GM19463 (cell line): ENCODE data around the gene SH3BP2.

Experiments used
- ATAC-seq: cut with Tn5 transposase; IDR thresholded peaks from one replicate; pipeline ENCODE4 v1.9.1; 2021; ENCODE audit warnings: mild to moderate bottlenecking, moderate library complexity; ENCODE audit not compliant: unreplicated experiment

Gene SH3BP2

GRCh38 chr4:2792711-2793585, at the start of gene SH3BP2:
TSS of gene SH3BP2 (plus strand) at chr4:2793085. CDS start at chr4:2820618, 27,533 bp downstream.
- peak; percentile 69 for ATAC-seq

GRCh38 chr4:2743518-2744445, 49.1 kb upstream of the SH3BP2 start:
- no peak for ATAC-seq

- ATAC-seq, result no peak
Measured at GRCh38 chr4:2744576-2745270, 48.2 kb upstream of the SH3BP2 start.

GRCh38 chr4:2745516-2745915, 47.4 kb upstream of the SH3BP2 start:
- ATAC-seq, result no peak

GRCh38 chr4:2745981-2746806, 46.7 kb upstream of the SH3BP2 start:
- ATAC-seq, result peak; percentile 95

DNA sequence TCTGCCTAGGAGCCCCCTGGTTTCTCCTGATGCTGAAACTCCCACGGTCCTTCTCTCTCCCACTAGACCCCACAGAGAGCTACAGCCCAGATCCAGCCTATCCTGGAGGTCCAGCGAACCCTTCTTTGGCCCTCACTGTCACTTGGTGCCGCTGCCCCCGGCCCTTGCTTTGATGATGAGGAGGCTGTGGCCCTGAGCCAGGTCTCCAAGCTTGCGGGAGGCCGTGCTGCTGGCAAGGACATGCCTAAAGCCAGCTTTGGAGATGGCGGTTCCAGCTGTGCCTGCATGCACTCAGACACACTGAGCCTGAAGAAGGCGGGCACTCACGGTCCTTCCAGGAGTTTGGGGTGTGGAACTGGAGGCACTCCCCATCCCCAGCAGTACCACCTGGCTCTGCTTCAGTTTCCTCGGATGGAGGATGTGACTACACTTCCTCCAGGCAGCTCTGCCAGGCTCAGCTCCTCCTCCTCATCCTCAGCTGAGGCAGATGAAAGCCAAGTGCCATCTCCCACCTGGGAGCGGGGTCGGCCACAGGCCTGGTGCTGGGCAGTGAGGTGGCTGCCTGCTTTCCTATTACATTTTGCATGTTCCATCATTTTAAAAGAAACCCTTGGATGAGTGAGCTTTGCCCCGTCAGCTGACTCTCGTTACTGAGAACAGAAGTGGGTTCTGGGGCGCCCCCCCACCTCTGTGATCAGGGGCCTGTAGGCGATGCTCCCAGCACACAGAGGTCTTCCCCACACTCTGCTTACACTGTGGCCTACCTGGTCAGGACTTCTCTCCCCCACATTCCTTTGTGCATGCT, 45.8 kb upstream of the SH3BP2 start:
- ATAC-seq, result no peak

GRCh38 chr4:2750719-2751605, 41.9 kb upstream of the SH3BP2 start:
- ATAC-seq, result no peak

DNA sequence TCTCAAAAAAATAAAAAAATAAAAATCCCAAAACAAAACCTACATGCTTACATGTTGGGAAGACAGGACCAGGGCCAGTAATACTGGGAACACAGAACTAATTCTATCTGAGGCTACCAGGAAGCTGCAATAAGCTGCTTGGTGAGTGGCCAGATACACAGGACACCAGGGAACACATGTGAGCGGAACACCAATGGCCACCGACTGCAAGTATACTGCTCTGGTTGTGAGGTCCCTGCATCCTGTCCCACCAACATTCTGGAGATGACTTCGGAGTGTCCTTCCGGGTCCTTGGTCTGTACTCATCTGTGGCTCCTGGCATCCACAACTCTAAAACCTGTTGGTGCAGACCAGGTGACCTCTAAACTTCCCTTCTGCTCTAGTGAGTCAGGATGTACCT, 39.4 kb upstream of the SH3BP2 start:
- no peak for ATAC-seq

GRCh38 chr4:2754848-2755819, 37.8 kb upstream of the SH3BP2 start:
- no peak for ATAC-seq

DNA sequence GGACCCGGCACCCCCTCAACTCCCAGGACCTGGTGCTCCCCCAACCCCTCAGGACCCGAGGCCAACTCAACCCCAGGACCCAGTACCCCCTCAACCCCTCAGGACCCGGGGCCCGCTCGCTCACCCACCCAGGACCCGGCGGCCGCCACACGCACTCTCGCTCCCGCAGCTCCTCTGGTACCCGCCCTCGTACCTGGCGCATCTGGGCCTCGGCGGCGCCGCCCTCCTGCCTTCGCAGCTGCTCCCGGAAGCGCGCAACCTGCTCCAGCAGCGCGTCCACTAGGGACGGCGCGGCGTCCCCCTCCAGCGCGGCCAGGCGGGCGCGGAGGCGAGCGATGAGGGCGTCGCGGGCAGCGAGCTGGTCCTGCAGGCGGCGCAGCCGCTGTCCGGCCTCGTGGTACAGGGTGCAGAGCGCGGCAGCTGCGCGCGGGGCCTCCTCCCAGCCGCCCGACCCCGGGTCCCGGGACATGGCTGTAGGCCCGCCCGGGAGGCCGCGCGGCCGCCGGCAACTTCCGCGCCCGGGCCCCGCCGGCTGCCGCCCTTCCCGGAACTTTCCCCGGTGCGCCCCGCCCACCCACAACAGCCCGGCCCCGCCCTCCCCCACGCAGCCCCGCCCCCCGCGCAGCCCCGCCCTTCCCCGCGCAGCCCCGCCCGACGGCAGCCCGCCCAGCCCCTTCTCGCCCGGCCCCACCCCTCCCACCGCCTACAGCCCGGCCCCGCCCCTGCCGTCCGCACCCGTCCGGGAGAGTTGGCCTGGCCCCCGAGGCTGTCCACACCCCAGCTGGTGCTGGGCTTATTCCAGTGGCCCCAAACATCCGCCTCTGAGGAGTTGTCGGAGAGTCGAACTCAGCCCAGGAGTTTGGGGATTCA, 36.8 kb upstream of the SH3BP2 start, which contains the start of gene TNIP2:
Gene TNIP2, minus strand, starts transcription at position 516 of the 870 bp plus-strand sequence. Its CDS starts 47 bp downstream, at position 469.
- peak; percentile 79 for ATAC-seq

DNA sequence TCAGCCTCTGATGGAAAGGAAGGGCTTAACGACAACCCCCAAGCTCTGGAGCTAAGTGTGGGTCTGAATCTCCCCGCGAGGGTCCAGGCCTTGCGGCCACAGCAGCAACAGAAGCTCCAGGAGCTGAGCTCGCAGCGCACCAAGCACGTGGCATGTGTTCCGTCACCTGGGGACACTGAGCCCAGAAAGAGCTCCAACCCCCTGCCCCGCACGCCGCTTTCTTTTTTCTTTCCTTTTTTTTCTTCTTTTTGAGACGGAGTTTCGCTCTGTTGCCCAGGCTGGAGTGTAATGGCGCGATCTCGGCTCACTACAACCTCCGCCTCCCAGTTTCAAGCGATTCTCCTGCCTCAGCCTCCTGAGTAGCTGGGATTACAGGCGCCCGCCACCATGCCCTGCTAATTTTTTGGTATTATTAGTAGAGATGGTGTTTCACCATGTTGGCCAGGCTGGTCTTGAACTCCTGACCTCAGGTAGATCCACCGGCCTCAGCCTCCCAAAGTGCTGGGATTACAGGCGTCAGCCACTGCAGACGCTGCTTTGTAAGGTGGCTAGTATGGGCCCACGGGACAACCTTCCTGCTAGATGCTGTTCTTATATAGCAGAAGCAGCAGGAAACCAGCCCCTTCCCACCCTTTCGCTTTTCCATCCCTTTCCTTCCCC, 36.1 kb upstream of the SH3BP2 start:
- ATAC-seq, result no peak

DNA sequence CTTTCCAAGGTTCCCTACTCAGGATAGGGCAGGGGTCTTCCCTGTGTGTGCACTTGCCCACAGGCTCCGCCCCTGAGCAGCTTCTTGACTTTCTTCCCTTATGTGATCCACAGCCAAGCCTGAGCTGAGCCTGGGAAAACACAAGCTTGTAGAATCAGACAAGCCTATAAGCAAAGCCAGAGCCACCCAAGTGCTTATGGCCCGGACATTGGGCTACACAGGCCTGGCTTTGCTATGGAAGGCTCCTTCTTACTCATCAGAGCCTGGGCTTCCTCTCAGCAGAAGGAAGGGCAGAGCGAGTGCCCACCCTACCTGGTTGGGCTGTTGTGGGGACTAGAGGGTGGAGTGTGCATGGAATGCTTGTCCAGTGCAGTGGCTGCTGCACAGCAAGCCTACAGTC, 35.5 kb upstream of the SH3BP2 start:
- no peak for ATAC-seq

DNA sequence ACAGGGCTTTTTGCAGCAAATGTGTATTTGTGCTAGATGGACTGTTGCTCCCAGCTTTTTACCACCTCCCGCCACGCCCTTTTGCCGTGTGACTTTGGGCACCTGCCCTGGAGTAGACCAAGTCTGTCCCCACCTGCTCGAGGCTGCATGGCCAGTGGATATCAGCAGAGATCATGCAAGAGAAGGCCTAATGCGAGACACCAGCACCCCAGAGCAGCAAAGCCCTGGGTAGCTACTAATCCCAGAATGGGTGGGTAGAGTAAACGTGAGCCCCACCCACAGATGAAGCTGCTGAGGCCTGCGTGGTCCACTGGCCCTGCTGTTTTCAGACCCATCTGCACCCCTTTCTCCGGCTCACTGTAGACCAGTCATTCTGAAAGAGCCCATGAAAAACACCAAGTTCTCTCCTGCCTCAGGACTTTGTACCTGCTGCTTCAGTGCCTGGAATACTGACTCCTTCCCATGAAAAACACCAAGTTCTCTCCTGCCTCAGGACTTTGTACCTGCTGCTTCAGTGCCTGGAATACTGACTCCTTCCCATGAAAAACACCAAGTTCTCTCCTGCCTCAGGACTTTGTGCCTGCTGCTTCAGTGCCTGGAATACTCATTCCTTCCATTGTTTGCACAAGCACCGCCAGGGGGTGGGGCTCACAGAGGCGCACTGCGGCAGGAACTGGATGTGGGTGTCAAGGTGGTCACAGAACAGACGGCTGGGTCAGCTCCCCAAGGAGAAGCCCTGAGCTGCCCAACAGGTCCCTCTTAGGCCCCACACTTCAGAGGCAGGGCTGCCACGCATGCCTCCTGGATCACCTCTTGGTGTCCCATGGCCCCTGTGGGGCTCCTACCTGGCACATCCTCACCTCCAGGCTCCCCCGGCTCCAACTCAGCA, 31.6 kb upstream of the SH3BP2 start:
- ATAC-seq, result no peak

- no peak for ATAC-seq
Measured at GRCh38 chr4:2762048-2762447, 30.8 kb upstream of the SH3BP2 start.
